DMS 273 (cell line): ENCODE data around the gene GSTM2.

Experiments
- DNase-seq: peaks from one replicate; lab custom pipeline; 2025; ENCODE audit not compliant: unreplicated experiment; lab: John Stamatoyannopoulos, UW

Gene GSTM2

GRCh38 chr1:109667452-109668122 is at the start of gene GSTM2:
TSS of gene GSTM2 (plus strand) at chr1:109668057. CDS start at chr1:109668116, 59 bp downstream.
- DNase-seq, result peak; percentile 96

- peak; percentile 45 for DNase-seq
Observed at GRCh38 chr1:109618661-109619575, 48.9 kb upstream of the GSTM2 start.

DNA sequence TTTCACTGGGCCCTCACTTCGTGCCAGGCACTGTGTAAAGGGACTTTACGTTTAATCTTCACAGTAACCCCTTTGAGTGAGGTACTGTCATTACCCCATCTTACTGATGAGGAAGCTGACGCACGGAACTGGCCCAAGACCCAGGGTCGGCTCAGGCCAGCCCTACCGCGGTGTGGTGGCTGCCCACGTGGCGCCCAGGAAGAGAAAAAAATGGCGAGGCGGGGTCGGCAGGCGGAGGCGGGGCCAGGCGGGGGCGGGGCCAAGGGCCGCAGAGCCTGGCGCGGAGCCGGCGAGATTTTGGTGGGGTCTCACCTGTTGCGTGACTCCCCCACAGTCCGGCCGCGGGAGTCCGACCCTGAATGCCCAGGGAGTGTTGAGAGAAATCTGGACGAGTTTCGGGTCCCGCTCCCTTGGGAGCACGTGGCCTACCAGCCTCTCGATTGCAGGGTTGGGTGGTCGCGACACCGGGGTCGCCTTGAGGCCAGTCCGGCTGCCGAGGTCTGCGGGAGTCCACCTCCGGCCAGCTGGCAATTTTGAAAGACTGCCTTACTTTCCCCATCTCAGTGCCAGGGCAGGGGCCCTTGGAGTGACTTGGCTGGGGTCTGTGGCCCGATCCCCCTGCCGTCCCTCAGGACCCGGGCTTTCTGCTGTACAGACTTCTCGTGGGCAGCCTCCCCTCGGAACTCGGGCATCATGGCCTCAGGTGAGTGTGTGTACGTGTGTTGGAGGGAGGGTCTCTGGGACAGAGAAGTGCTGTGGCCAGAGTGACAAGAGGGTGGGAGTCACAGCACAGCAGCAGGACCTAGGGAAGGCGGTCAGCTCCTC is 48.1 kb upstream of the GSTM2 start, which contains the start of the genes AMPD2 and GNAT2:
Gene AMPD2 (plus strand): TSS at position 262 of the 825 bp plus-strand sequence. CDS start 1,339 bp downstream, outside the sequence.
Gene GNAT2 (minus strand): TSS at position 41 of the 825 bp plus-strand sequence. CDS start 6,746 bp downstream, outside the sequence.
- peak; percentile 90 for DNase-seq

GRCh38 chr1:109620401-109620791 is 47.5 kb upstream of the GSTM2 start:
- peak; percentile 79 for DNase-seq

GRCh38 chr1:109620841-109621286 is 47.0 kb upstream of the GSTM2 start:
- peak; percentile 98 for DNase-seq

- DNase-seq, result no peak
Observed at GRCh38 chr1:109621379-109622136, 46.3 kb upstream of the GSTM2 start.

GRCh38 chr1:109622137-109622892 is 45.5 kb upstream of the GSTM2 start:
- DNase-seq, result no peak

DNA sequence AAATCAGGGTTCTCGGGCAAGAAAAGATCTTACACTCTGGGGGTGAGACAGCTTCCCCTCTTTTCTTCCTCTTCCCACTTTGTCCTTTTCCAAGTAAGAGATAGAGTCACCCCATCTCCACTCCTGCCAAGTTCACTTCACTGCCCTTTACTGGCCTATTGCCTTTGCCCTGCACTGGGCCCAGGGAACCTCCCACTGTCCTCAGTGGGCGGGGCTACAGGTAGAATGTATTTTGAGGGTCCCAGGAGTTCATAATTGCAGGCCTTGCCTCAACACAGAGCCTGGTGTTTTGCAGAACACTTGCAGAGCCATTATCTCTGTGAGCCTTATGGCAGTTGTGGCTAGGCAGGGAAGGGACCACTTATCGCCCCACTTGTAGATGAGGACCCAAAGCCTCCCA is 45.0 kb upstream of the GSTM2 start:
- no peak for DNase-seq

GRCh38 chr1:109623601-109624161 is 44.2 kb upstream of the GSTM2 start:
- no peak for DNase-seq

DNA sequence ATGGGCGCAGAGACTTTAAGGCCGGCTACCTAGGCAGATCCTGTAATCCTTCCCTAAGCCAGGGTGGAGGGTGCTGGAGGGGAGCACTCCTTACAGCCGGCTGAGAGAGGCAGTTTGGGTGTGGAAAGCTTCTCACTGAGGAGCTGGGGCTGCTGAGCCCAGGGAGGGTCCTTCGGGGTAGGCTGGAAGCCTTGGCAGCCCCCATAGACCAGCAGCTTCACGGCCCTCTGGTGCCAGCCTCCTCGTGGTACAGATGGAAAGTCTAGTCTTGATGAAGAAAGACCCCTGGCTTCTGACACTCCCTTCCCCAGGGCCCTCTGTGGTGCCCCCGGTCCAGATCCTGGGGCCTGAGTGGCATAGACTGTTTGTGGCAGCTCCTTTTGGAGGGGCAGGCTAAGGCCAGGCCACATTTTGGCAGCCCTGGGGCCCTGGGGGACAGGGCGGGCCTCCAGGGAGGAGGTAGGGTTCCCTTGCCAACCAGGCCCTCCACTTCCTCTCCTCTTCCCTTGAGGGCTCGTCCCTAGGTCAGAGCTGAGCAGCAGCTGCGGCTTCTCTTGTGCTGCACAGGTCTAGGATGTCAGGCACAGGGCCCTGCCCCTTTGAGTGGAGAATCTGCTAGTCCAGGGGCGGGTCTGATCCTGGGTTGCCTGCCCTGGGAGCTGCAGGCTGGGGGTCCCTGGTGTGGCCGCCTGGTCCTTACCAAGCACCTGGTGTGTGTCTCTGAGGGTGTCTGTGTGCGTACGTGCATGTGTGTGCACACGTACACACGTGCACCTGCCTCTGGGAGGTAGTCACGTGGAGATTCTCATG is 43.5 kb upstream of the GSTM2 start:
- no peak for DNase-seq

DNA sequence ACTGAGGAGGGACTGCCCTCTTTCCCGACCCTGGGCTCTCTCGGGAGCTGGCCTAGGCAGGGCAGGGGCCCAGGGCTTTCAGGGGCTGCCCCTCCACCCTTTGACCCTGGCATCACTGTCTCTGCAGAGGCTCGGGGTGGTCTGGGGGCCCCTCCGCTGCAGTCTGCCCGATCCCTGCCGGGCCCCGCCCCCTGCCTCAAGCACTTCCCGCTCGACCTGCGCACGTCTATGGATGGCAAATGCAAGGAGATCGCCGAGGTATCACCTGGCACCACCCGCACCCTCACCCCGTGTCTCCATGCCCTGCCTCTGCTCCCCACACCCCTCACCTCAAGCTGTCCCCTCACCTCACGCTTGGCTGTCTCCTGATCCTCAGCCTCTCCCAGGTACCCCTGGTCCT is 42.7 kb upstream of the GSTM2 start:
- DNase-seq, result no peak

- peak; percentile 29 for DNase-seq
Observed at GRCh38 chr1:109625601-109626560, 42.0 kb upstream of the GSTM2 start.

DNA sequence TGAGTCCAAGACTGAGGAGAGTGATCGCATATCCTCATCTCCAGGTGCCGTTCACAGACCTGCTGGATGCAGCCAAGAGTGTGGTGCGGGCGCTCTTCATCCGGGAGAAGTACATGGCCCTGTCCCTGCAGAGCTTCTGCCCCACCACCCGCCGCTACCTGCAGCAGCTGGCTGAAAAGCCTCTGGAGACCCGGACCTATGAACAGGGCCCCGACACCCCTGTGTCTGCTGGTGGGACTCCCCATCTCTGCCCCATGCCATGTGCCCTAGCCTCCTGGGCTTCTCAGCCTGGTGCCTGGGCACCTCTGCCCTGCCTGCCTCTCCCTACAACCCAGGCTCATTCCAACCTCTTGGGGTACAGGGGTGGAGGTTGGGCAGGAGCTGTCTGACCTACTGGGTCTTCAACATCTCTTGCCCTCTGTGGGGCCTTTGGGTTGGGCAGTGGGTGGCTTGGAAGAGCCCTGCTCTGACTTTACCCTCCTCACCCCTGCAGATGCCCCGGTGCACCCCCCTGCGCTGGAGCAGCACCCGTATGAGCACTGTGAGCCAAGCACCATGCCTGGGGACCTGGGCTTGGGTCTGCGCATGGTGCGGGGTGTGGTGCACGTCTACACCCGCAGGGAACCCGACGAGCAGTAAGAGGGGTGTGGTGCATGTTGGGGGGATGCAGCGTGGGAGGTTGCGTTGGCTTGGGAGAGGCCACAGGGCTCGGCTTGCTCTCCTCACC is 41.0 kb upstream of the GSTM2 start:
- DNase-seq, result no peak

- DNase-seq, result no peak
Observed at GRCh38 chr1:109627692-109628399, 40.0 kb upstream of the GSTM2 start.

GRCh38 chr1:109628540-109629321 is 39.1 kb upstream of the GSTM2 start:
- no peak for DNase-seq
